Naive thymus-derived CD4-positive, alpha-beta T cell (primary cell): ENCODE measurements around the gene PLAGL2. TPM values are rescaled to one million over a fixed set of nuclear protein-coding genes. Genes with fewer than 3 reads are reported as not detected.

ENCODE experiments used
- ATAC-seq: fragments of 150-1000 bp; cut with Tn5 transposase; 2 replicates; pipeline ENCODE4 v1.10.0; 2021; ENCODE audit warnings: mild to moderate bottlenecking, moderate library complexity
- CTCF ChIA-PET: fragments of 350-600 bp; sonication (Branson Sonifier 250); formaldehyde crosslinking; loops from one replicate; lab custom pipeline; 2021; ENCODE audit warnings: antibody characterized with exemption; lab: Charles Lee
- POLR2A ChIA-PET: fragments of 350-600 bp; sonication (Branson Sonifier 250); formaldehyde crosslinking; loops from one replicate; lab custom pipeline; 2021; ENCODE audit warnings: antibody characterized with exemption, inconsistent platforms; lab: Charles Lee
- DNase-seq, 9 donors: peaks; one replicate each; pipeline versions ENCODE4 v3.0.0 to v3.0.0-alpha.2; 2020 to 2022; ENCODE audit warnings: mixed read lengths in 1 of 9
- H3K27ac ChIP-seq: one replicate; pipeline ENCODE4 v1.7.0; 2013; ENCODE audit warnings: mild to moderate bottlenecking, low read depth, low read length, moderate library complexity
- H3K27me3 ChIP-seq, 2 donors: one replicate each; pipeline ENCODE4 v1.7.0; 2013; ENCODE audit warnings: low read length in 2 of 2, mild to moderate bottlenecking in 2 of 2, moderate library complexity in 2 of 2; ENCODE audit not compliant: control insufficient read depth in 2 of 2, insufficient read depth in 2 of 2
- H3K36me3 ChIP-seq, 3 experiments: 1 replicate in 2 of 3; 2 replicates in 1 of 3; pipeline ENCODE4 v1.7.0; 2013; ENCODE audit warnings: low read length in 3 of 3, mild to moderate bottlenecking in 3 of 3, moderate library complexity in 1 of 3; ENCODE audit not compliant: insufficient read depth in 3 of 3, control insufficient read depth in 2 of 3
- H3K4me1 ChIP-seq, 2 donors: one replicate each; pipeline ENCODE4 v1.7.0; 2013; ENCODE audit warnings: low read length in 2 of 2, mild to moderate bottlenecking in 2 of 2, moderate library complexity in 1 of 2; ENCODE audit not compliant: control insufficient read depth in 2 of 2, insufficient read depth in 2 of 2
- H3K4me3 ChIP-seq: 2 replicates; pipeline ENCODE4 v1.7.0; 2013; ENCODE audit warnings: mild to moderate bottlenecking, low read length
- H3K9me3 ChIP-seq, 3 experiments: 1 replicate in 2 of 3; 2 replicates in 1 of 3; pipeline ENCODE4 v1.7.0; 2013; ENCODE audit warnings: low read length in 3 of 3; ENCODE audit not compliant: control insufficient read depth in 2 of 3
- H3K27ac Mint-ChIP-seq, 9 donors: one replicate each; pipeline ENCODE4 v1.8.0; 2020 to 2022; ENCODE audit warnings: mixed read lengths in 9 of 9, mild to moderate bottlenecking in 8 of 9, moderate library complexity in 5 of 9, inconsistent platforms in 2 of 9
- H3K27me3 Mint-ChIP-seq, 5 donors: one replicate each; pipeline ENCODE4 v1.8.0; 2021 to 2022; ENCODE audit warnings: mixed read lengths in 5 of 5, mild to moderate bottlenecking in 1 of 5
- H3K36me3 Mint-ChIP-seq, 5 donors: one replicate each; pipeline ENCODE4 v1.8.0; 2020 to 2022; ENCODE audit warnings: mixed read lengths in 5 of 5, mild to moderate bottlenecking in 3 of 5, inconsistent platforms in 1 of 5
- H3K4me1 Mint-ChIP-seq, 7 donors: one replicate each; pipeline ENCODE4 v1.8.0; 2020 to 2022; ENCODE audit warnings: mixed read lengths in 7 of 7, mild to moderate bottlenecking in 3 of 7, inconsistent platforms in 1 of 7
- H3K4me3 Mint-ChIP-seq, 10 donors: one replicate each; pipeline ENCODE4 v1.8.0; 2020 to 2022; ENCODE audit warnings: mild to moderate bottlenecking in 10 of 10, mixed read lengths in 10 of 10, moderate library complexity in 6 of 10, inconsistent platforms in 2 of 10
- H3K9me3 Mint-ChIP-seq, 11 donors: one replicate each; pipeline ENCODE4 v1.8.0; 2020 to 2022; ENCODE audit warnings: mixed read lengths in 11 of 11, mild to moderate bottlenecking in 4 of 11, inconsistent platforms in 1 of 11, moderate library complexity in 1 of 11
- intact Hi-C, 2 donors: fragments of 100-400 bp; cut with micrococcal nuclease; formaldehyde crosslinking; loops; one replicate each; pipeline ENCODE4 v1.15.1; 2023
- polyA plus RNA-seq, 2 donors: library from polyadenylated mRNA; unstranded; fragments of 300-500 nt; fragmentation: Illumina TruSeq; gene quantifications; one replicate each; pipeline ENCODE4 v1.2.3, GENCODE V29; 2021
- total RNA-seq, 6 experiments: library from RNA in 5 of 6; stranded (reverse) in 5 of 6; gene quantifications; 1 replicate in 5 of 6; 2 replicates in 1 of 6; pipeline ENCODE4 v1.2.3 and lab custom pipeline; 2021 to 2026

Gene PLAGL2, protein sequence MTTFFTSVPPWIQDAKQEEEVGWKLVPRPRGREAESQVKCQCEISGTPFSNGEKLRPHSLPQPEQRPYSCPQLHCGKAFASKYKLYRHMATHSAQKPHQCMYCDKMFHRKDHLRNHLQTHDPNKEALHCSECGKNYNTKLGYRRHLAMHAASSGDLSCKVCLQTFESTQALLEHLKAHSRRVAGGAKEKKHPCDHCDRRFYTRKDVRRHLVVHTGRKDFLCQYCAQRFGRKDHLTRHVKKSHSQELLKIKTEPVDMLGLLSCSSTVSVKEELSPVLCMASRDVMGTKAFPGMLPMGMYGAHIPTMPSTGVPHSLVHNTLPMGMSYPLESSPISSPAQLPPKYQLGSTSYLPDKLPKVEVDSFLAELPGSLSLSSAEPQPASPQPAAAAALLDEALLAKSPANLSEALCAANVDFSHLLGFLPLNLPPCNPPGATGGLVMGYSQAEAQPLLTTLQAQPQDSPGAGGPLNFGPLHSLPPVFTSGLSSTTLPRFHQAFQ
- total RNA-seq (10 to 100 TPM; 15.6 to 30.1 (median 17.6) TPM), polyA plus RNA-seq (1 to 10 TPM; 3.1 to 5.1 TPM), total RNA-seq (lab: John Stamatoyannopoulos, UW) (14.8 reads per million, percentile 44 among the genes with 10 or more reads in this experiment)

- peak; percentile 99 for ATAC-seq
- Histone ChIP-seq H3K4me3 (peak within 1 kb of the TSS; percentile 94), H3K27ac (peak within 1 kb of the TSS; percentile 91), H3K27me3 (no peaks in the 10 kb centered on the region), H3K4me1 (peaks cover 23 to 35% of the 10 kb centered on the region in 2 donors), H3K9me3 (no peaks in the 10 kb centered on the region), H3K36me3 (peaks cover 0 to 23% (median 8%) of the 10 kb centered on the region in 3 experiments)
- peak; percentile 82 to 96 (median 88) for DNase-seq
- ChIA-PET CTCF (no interaction called here), POLR2A (no interaction called here)
- Mint-ChIP-seq H3K27ac (peak within 1 kb of the TSS; percentile 89 to 95 (median 92)), H3K4me1 (peaks cover 66 to 83% (median 77%) of the 10 kb centered on the region in 7 donors), H3K4me3 (peak within 1 kb of the TSS; percentile 90 to 100 (median 96)), H3K9me3 (peaks cover 0 to 2% (median 0%) of the 10 kb centered on the region in 11 donors), H3K27me3 (no peaks in the 10 kb centered on the region), H3K36me3 (peaks cover 3 to 14% (median 10%) of the 10 kb centered on the region in 5 donors)
- intact Hi-C loops, result loop anchor here (1.0 to 10.0 kb wide), 12 partner anchors 19 to 527 kb away; partner anchors contain the start of genes ASXL1 (in 2 of the 2), KIF3B (in 2 of the 2), PDRG1 (in 1 of the 2) and TM9SF4 (in 1 of the 2)
Measured at GRCh38 chr20:32207626-32208498, at the start of gene PLAGL2, which contains the start of gene POFUT1. Gene PLAGL2 (minus strand): TSS chr20:32207743. CDS start chr20:32202178, 5,565 bp downstream. Gene POFUT1 (plus strand): TSS chr20:32207880. CDS start chr20:32207942, 62 bp downstream.

DNA sequence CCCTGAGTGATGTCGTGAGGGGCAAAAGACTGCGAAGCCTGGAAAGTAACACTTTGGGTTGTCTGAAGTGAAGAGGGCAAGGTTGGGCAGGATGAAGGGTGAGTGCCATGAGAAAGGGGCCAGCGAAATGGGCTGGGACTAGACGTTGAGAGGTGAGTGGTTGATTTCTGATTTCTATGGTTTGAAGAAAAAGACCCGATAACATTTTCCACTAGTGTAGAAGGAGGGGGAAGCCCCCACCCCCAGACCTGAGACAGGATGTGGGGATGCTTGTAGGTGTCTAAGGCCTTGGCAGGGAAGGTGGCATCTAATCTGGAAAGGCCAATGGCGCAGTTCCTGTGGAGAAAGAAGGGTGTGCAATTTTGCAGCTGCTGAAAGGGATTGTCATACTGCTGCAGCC is 44.6 kb upstream of the PLAGL2 start:
- Mint-ChIP-seq H3K4me1 (peaks cover 2 to 38% (median 30%) of the 10 kb centered on the region in 7 donors), H3K36me3 (peaks cover 0 to 5% (median 0%) of the 10 kb centered on the region in 5 donors), H3K9me3 (peaks cover 0 to 7% (median 0%) of the 10 kb centered on the region in 11 donors), H3K27me3 (no peaks in the 10 kb centered on the region), H3K27ac (peak overlapping the region in 8 of 9 donors; percentile 47 to 86 (median 76)), H3K4me3 (peak overlapping the region in 7 of 10 donors; percentile 14 to 53 (median 48))
- Histone ChIP-seq H3K27ac (peak overlapping the region; percentile 7), H3K36me3 (no peaks in the 10 kb centered on the region), H3K4me3 (no peak overlapping the region), H3K4me1 (no peaks in the 10 kb centered on the region), H3K27me3 (no peaks in the 10 kb centered on the region), H3K9me3 (no peaks in the 10 kb centered on the region)
- DNase-seq (peak in 7 of 9 donors; percentile 14 to 84 (median 31)), ATAC-seq (no peak)
- intact Hi-C loops, result no loop called here
- ChIA-PET CTCF (no interaction called here), POLR2A (interaction anchor here (0.6 kb wide), 1 partner anchor 1706 kb away, joined by 3 read pairs; no protein-coding TSS in a partner anchor)

GRCh38 chr20:32251470-32251869 is 43.9 kb upstream of the PLAGL2 start:
- Mint-ChIP-seq H3K4me1 (peaks cover 2 to 35% (median 30%) of the 10 kb centered on the region in 7 donors), H3K36me3 (peaks cover 0 to 5% (median 0%) of the 10 kb centered on the region in 5 donors), H3K27ac (peak overlapping the region in 7 of 9 donors; percentile 47 to 78 (median 70)), H3K27me3 (no peaks in the 10 kb centered on the region), H3K9me3 (peaks cover 0 to 7% (median 0%) of the 10 kb centered on the region in 11 donors), H3K4me3 (peak overlapping the region in 3 of 10 donors; percentile 6 to 53 (median 48))
- POLR2A ChIA-PET, result interaction anchor here (0.6 kb wide), 1 partner anchor 14 kb away, joined by 3 read pairs; no protein-coding TSS in a partner anchor
- Histone ChIP-seq H3K9me3 (no peaks in the 10 kb centered on the region), H3K27ac (no peak overlapping the region), H3K4me3 (no peak overlapping the region), H3K4me1 (no peaks in the 10 kb centered on the region), H3K36me3 (no peaks in the 10 kb centered on the region), H3K27me3 (no peaks in the 10 kb centered on the region)
- DNase-seq (no peak), ATAC-seq (no peak)
- intact Hi-C loops, result no loop called here
- CTCF ChIA-PET, result no interaction called here

DNA sequence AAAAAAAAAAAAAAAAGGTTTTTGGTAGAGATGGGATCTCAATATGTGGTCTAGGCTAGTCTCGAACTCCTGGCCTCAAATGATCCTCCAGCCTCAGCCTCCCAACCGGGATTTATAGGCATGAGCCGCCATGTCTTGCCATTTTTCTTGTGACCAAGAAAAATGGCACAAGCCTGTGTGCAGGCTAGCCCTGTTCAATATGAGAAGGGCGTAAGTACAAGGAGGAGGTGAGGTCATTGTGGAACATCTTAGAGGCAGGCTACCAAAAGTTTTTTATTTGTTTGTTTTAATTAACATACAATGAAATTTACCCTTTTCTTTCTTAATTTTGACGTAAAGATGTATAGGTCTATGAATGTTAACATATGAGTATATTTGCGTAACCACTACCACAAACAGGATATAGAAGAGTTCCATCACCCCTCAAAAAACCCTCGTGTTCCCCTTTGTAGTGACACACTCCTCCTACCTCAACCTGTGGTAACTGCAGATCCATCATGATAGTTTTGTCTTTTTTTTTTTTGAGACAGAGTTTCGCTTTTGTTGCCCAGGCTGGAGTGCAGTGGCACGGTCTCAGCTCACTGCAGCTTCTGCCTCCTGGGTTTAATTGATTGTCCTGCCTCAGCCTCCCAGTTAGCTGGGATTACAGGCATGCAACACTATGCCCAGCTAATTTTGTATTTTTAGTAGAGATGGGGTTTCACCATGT is 41.6 kb upstream of the PLAGL2 start:
- H3K36me3 ChIP-seq, result no peaks in the 10 kb centered on the region
- H3K27me3 Mint-ChIP-seq, result no peaks in the 10 kb centered on the region
- H3K4me3 Mint-ChIP-seq, result peak overlapping the region in 9 of 10 donors; percentile 18 to 68 (median 33)
- peak in 8 of 9 donors; percentile 43 to 87 (median 78) for DNase-seq
- no peak overlapping the region for H3K4me3 ChIP-seq
- H3K27ac ChIP-seq, result peak overlapping the region; percentile 38
- no peaks in the 10 kb centered on the region for H3K4me1 ChIP-seq
- H3K4me1 Mint-ChIP-seq, result peaks cover 2 to 35% (median 28%) of the 10 kb centered on the region in 7 donors
- intact Hi-C loops, result loop anchor here (1.0 to 2.0 kb wide), 3 partner anchors 16 to 42 kb away; partner anchors contain the start of genes KIF3B (in 2 of the 2), PLAGL2 (in 1 of the 2) and POFUT1 (in 1 of the 2)
- ChIA-PET CTCF (interaction anchor here (0.9 kb wide), 1 partner anchor 10 kb away, joined by 3 read pairs; no protein-coding TSS in a partner anchor), POLR2A (no interaction called here)
- peak; percentile 98 for ATAC-seq
- no peaks in the 10 kb centered on the region for H3K9me3 ChIP-seq
- H3K27me3 ChIP-seq, result no peaks in the 10 kb centered on the region
- H3K36me3 Mint-ChIP-seq, result peaks cover 0 to 5% (median 0%) of the 10 kb centered on the region in 5 donors
- H3K9me3 Mint-ChIP-seq, result peaks cover 0 to 7% (median 0%) of the 10 kb centered on the region in 11 donors
- H3K27ac Mint-ChIP-seq, result peak overlapping the region; percentile 39 to 92 (median 84)

DNA sequence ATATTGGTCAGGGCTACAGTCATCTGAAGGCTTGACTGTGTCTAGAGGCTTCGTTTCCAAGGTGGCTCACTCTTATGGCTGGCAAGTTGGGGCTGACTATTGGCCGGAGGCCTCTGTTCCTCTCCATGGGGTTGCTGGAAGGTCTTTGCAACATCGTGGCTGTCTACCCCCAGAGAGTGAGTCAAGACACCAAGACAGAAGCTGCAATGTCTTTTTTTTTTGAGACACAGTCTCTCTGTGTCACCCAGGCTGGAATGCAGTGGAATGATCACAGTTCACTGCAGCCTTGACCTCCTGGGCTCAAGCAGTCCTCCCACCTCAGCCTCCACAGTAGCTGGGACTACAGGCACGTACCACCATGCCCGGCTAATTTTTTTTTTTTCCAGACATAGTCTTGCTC is 40.5 kb upstream of the PLAGL2 start:
- CTCF ChIA-PET, result no interaction called here
- POLR2A ChIA-PET, result interaction anchor here (0.7 kb wide), 1 partner anchor 105 kb away, joined by 3 read pairs; no protein-coding TSS in a partner anchor

More for the DNA sequence above, 40.5 kb upstream of the PLAGL2 start:
- Histone ChIP-seq H3K27ac (no peak overlapping the region), H3K4me3 (no peak overlapping the region), H3K9me3 (no peaks in the 10 kb centered on the region), H3K4me1 (no peaks in the 10 kb centered on the region), H3K36me3 (no peaks in the 10 kb centered on the region), H3K27me3 (no peaks in the 10 kb centered on the region)
- Mint-ChIP-seq H3K4me3 (no peak overlapping the region), H3K36me3 (peaks cover 0 to 5% (median 0%) of the 10 kb centered on the region in 5 donors), H3K27me3 (no peaks in the 10 kb centered on the region), H3K27ac (peak overlapping the region in 2 of 9 donors; percentile 14 to 51), H3K4me1 (peaks cover 2 to 31% (median 25%) of the 10 kb centered on the region in 7 donors), H3K9me3 (peaks cover 0 to 2% (median 0%) of the 10 kb centered on the region in 11 donors)
- intact Hi-C loops, result loop anchor here in 1 of 2 donors (2.0 kb wide), 2 partner anchors 15 to 41 kb away; partner anchors contain the start of genes PLAGL2 and POFUT1
- DNase-seq, result no peak
- ATAC-seq, result no peak
